ENCODE data around the gene CCDC157.
"Not testable (repeated sequence)": the region's sequence is repeated elsewhere in the genome, so short reads cannot be mapped to it uniquely, and the experiment has no call there.

CCDC157 gene

DNA sequence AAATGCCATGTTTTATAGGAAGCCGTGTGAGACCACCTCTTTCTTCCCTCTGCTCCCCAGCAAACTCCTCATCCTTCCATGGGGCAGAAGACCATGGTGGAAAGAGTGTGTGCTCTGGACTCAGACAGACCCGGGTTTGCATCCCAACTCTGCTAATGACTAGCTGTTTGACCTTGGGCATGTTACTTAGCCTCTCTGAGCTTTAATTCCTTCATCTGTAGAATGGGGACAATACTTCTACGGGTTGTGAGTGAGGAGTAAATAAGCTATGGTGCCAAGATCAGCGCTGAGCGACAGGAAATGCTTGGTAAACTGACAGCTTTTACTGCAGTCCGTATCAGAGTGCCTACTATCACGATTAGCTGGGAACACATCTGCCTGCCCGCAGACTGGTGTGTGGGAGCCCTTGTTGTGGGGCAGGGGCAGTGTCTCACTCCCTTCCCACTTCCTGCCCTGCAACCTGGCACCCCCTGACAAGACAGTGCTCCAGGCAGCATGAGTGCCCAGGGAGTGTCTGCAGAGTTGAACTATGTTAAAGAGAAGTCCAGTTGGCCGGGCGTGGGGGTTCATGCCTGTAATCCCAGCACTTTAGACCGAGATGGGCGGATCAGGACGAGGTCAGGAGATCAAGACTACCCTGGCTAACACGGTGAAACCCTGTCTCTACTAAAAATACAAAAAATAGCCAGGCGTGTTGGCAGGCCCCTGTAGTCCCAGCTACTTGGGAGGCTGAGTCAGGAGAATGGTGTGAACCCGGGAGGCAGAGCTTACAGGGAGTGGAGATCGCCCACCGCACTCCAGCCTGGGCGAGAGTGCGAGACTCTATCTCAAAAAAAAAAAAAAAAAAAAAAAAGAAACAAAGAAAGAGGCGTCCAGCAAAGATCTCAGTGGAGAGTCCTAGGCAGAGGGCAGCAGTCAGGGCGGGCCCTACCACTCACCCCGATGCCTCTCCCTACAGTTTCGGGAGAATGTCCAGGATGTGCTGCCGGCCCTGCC, 42.2 kb downstream of the CCDC157 start:
- Histone ChIP-seq H3K4me1 (ENCODE audit: control insufficient read depth, insufficient read depth, low read length, poor library complexity, severe bottlenecking) (peaks cover 15% of the 10 kb centered on the region), H3K27ac (ENCODE audit: insufficient read depth, low read length, poor library complexity, severe bottlenecking) (no peak overlapping the region), H3K4me3 (ENCODE audit: insufficient read depth, low read depth, low read length, poor library complexity, severe bottlenecking) (no peak overlapping the region)

DNA sequence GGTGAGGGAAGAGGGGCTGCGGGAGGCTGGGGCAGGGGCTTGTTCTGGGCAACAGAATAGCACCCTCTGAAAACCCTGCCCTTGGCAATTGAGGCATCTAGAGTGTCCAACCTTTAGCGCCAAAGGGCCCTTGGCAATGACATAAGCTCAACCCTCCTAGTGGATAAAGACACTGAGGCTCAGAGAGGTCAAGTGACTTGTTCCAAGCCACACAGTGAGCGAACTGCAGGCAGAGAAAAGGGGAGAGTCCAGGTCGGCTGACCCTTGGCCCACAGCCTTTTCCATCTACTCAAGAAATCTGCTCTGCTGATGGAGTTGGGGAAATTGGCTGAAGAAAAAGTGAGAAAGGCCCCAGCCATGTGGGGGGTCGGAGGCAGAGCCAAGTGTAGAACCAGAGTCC, 42.9 kb downstream of the CCDC157 start:
- H3K9me3 ChIP-seq (ENCODE audit: control insufficient read depth, low read length), result no peaks in the 10 kb centered on the region
- no peak for DNase-seq
- H3K4me1 ChIP-seq (ENCODE audit: control insufficient read depth, insufficient read depth, low read length, poor library complexity, severe bottlenecking), result peaks cover 15% of the 10 kb centered on the region
- H3K36me3 ChIP-seq (ENCODE audit: control insufficient read depth, insufficient read depth, low read length), result no peaks in the 10 kb centered on the region
- H3K4me3 ChIP-seq (ENCODE audit: insufficient read depth, low read depth, low read length, poor library complexity, severe bottlenecking), result no peak overlapping the region
- H3K27ac ChIP-seq (ENCODE audit: insufficient read depth, low read length, poor library complexity, severe bottlenecking), result no peak overlapping the region
- H3K27me3 ChIP-seq (replicated peaks; ENCODE audit: control insufficient read depth, insufficient read depth, low read length, poor library complexity, severe bottlenecking), result no peaks in the 10 kb centered on the region

More for the DNA sequence above, 42.2 kb downstream of the CCDC157 start:
- no peaks in the 10 kb centered on the region for H3K27me3 ChIP-seq (replicated peaks; ENCODE audit: control insufficient read depth, insufficient read depth, low read length, poor library complexity, severe bottlenecking)
- no peaks in the 10 kb centered on the region for H3K36me3 ChIP-seq (ENCODE audit: control insufficient read depth, insufficient read depth, low read length)
- H3K9me3 ChIP-seq (ENCODE audit: control insufficient read depth, low read length), result no peaks in the 10 kb centered on the region
- DNase-seq, result no peak

DNA sequence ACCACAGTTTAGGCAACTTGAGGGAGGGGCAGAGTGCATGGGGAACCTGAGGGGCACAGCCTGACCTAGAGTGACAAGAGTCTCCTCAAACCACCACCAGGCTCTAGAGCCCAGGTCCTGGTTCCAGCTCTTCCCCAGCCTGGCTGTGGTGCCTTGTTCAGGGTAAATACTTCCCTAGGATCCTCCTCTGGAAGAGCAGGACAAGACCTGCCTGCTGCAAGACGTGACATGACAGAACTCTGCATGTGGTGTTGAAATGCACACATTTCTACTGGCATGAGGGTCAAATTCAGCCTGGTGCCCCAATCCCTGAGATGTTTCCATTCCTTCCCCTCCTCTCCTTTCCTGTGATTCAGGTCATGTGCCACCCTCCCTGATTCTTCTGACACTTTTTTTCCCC, 43.4 kb downstream of the CCDC157 start:
- H3K4me1 ChIP-seq (ENCODE audit: control insufficient read depth, insufficient read depth, low read length, poor library complexity, severe bottlenecking), result peaks cover 15% of the 10 kb centered on the region
- no peak overlapping the region for H3K27ac ChIP-seq (ENCODE audit: insufficient read depth, low read length, poor library complexity, severe bottlenecking)
- no peak for DNase-seq
- no peaks in the 10 kb centered on the region for H3K27me3 ChIP-seq (replicated peaks; ENCODE audit: control insufficient read depth, insufficient read depth, low read length, poor library complexity, severe bottlenecking)
- H3K36me3 ChIP-seq (ENCODE audit: control insufficient read depth, insufficient read depth, low read length), result no peaks in the 10 kb centered on the region
- no peaks in the 10 kb centered on the region for H3K9me3 ChIP-seq (ENCODE audit: control insufficient read depth, low read length)
- H3K4me3 ChIP-seq (ENCODE audit: insufficient read depth, low read depth, low read length, poor library complexity, severe bottlenecking), result no peak overlapping the region

DNA sequence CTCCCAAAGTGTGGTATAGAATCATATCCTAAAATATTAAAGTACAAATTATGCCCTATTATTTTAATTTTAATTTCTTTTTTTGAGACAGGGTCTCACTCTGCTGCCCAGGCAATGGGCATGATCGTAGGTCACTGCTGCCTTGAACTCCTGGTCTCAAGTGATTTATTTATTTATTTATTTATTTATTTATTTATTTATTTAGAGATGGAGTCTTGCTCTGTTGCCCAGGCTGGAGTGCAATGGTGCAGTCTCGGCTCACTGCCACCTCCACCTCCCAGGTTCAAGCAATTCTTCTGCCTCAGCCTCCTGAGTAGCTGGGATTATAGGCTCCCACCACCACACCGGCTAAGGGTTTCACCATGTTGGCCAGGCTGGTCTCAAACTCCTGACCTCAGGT, 44.2 kb downstream of the CCDC157 start:
- not testable (repeated sequence) for H3K36me3 ChIP-seq (ENCODE audit: control insufficient read depth, insufficient read depth, low read length); H3K4me3 ChIP-seq (ENCODE audit: insufficient read depth, low read depth, low read length, poor library complexity, severe bottlenecking); H3K27me3 ChIP-seq (replicated peaks; ENCODE audit: control insufficient read depth, insufficient read depth, low read length, poor library complexity, severe bottlenecking); DNase-seq; H3K27ac ChIP-seq (ENCODE audit: insufficient read depth, low read length, poor library complexity, severe bottlenecking); H3K9me3 ChIP-seq (ENCODE audit: control insufficient read depth, low read length)
- H3K4me1 ChIP-seq (ENCODE audit: control insufficient read depth, insufficient read depth, low read length, poor library complexity, severe bottlenecking), result peaks cover 15% of the 10 kb centered on the region

DNA sequence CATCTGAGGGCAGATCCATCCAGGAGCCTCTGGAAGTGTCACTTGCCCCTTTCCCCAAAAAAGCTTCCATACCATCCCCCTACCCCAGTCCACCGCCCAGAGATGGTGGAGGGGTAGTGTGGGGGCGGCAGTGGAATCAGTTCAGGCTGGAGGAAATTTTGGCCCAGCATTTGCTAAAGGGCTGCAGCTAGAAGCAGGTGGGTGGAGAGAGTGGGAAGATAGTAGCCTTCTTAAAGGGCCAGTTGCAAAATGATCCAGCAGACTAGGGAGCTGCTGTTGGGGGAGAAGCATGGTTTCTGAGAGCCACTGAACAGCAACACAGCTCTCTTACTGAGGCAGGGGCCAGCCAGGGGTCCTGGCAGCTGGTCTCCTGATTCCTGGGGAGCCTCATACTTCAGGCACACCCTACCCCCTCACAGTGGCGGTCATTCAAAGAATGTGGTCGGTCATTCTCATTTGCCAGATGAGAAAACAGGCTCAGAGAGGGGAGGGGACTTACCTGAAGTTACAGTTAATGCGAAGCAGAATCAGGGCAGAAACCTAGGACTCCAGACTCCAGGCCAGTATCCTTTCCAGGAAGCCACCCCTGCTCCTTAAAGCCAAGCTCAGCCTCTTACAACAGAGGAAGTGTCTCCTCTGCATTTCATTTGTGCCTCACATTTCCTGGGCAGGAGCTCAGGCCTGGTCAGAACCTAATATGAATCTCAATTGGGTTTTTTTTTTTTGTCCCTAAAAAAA, 45.4 kb downstream of the CCDC157 start:
- peaks cover 7% of the 10 kb centered on the region for H3K4me1 ChIP-seq (ENCODE audit: control insufficient read depth, insufficient read depth, low read length, poor library complexity, severe bottlenecking)
- no peaks in the 10 kb centered on the region for H3K9me3 ChIP-seq (ENCODE audit: control insufficient read depth, low read length)
- no peaks in the 10 kb centered on the region for H3K27me3 ChIP-seq (replicated peaks; ENCODE audit: control insufficient read depth, insufficient read depth, low read length, poor library complexity, severe bottlenecking)
- no peaks in the 10 kb centered on the region for H3K36me3 ChIP-seq (ENCODE audit: control insufficient read depth, insufficient read depth, low read length)
- no peak for DNase-seq
- H3K4me3 ChIP-seq (ENCODE audit: insufficient read depth, low read depth, low read length, poor library complexity, severe bottlenecking), result no peak overlapping the region
- H3K27ac ChIP-seq (ENCODE audit: insufficient read depth, low read length, poor library complexity, severe bottlenecking), result no peak overlapping the region

DNA sequence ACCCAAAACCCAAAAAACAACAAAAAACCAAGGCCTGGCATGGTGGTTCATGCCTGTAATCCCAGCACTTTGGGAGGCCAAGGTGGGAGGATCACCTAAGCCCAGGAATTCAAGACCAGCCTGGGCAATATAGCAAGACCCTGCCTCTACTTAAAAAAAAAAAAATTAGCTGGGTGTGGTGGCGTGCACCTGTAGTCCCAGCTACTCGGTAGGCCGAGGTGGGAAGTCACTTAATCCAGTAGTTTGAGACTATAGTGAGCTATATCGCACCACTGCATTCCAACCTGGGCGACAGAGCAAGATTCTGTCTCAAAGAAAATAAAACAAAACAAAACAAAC, 45.9 kb downstream of the CCDC157 start:
- not testable (repeated sequence) for H3K4me1 ChIP-seq (ENCODE audit: control insufficient read depth, insufficient read depth, low read length, poor library complexity, severe bottlenecking); DNase-seq; H3K36me3 ChIP-seq (ENCODE audit: control insufficient read depth, insufficient read depth, low read length); H3K27ac ChIP-seq (ENCODE audit: insufficient read depth, low read length, poor library complexity, severe bottlenecking); H3K4me3 ChIP-seq (ENCODE audit: insufficient read depth, low read depth, low read length, poor library complexity, severe bottlenecking); H3K27me3 ChIP-seq (replicated peaks; ENCODE audit: control insufficient read depth, insufficient read depth, low read length, poor library complexity, severe bottlenecking); H3K9me3 ChIP-seq (ENCODE audit: control insufficient read depth, low read length)

DNA sequence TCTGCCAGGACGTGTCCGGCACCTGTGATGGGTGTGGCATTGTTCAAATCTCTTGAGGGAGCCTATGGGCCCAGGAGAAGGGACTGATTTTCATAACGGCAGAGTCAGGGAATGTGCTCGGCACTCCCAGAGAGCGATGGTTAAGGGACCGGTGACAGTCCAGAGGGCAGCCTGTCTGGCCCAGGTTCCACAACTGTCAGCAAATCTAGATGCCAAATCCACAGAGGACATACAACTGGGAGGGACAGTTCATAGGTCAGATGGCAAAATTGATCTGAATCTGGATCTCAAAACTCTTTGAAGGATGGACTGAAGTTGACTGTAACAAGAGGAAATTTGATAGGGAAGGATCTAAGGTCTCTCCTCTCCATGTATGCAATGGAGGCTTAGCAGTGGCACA, 47.5 kb downstream of the CCDC157 start:
- Histone ChIP-seq H3K27ac (ENCODE audit: insufficient read depth, low read length, poor library complexity, severe bottlenecking) (no peak overlapping the region), H3K36me3 (ENCODE audit: control insufficient read depth, insufficient read depth, low read length) (no peaks in the 10 kb centered on the region), H3K9me3 (ENCODE audit: control insufficient read depth, low read length) (no peaks in the 10 kb centered on the region), H3K4me1 (ENCODE audit: control insufficient read depth, insufficient read depth, low read length, poor library complexity, severe bottlenecking) (no peaks in the 10 kb centered on the region), H3K27me3 (replicated peaks; ENCODE audit: control insufficient read depth, insufficient read depth, low read length, poor library complexity, severe bottlenecking) (no peaks in the 10 kb centered on the region), H3K4me3 (ENCODE audit: insufficient read depth, low read depth, low read length, poor library complexity, severe bottlenecking) (no peak overlapping the region)
- no peak for DNase-seq

DNA sequence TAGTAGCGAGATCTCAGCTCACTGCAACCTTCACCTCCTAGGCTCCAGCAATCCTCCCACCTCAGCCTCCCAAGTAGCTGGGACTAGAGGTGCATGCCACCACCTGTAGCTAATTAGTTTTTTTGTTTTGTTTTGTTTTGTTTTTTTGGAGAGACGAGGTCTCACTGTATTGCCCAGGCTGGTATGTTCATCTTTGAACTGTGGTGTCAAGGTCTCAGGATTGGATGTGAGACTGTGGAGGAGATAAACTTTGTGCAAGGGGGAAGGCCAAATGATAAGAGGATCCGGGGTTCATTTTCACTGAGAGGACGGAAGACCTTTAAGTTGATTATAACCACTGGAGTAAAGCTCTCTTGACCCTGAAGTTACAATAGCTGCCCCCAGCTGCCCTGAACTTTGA, 48.9 kb downstream of the CCDC157 start:
- Histone ChIP-seq H3K4me3 (ENCODE audit: insufficient read depth, low read depth, low read length, poor library complexity, severe bottlenecking) (no peak overlapping the region), H3K27me3 (replicated peaks; ENCODE audit: control insufficient read depth, insufficient read depth, low read length, poor library complexity, severe bottlenecking) (no peaks in the 10 kb centered on the region), H3K27ac (ENCODE audit: insufficient read depth, low read length, poor library complexity, severe bottlenecking) (no peak overlapping the region), H3K4me1 (ENCODE audit: control insufficient read depth, insufficient read depth, low read length, poor library complexity, severe bottlenecking) (no peaks in the 10 kb centered on the region), H3K9me3 (ENCODE audit: control insufficient read depth, low read length) (no peaks in the 10 kb centered on the region), H3K36me3 (ENCODE audit: control insufficient read depth, insufficient read depth, low read length) (no peaks in the 10 kb centered on the region)
- DNase-seq, result no peak

DNA sequence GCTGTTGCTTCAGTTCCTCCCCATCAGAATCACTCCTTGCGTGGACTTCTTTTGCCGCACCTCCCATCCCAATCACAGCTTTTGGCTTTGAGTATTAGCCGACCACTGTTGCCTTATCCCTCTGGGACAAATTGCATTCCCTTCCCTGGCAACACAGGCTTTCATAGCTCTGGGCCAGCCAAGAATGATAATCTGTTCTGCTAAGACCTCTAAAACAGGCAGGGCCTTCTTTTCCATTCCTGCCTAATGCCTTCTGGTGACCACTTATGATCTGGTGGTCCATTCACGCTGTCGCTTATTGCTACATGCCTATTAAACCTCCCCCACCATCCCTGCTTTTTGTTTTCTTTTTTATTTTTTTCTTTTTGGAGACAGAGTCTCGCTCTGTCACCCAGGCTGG, 49.6 kb downstream of the CCDC157 start:
- DNase-seq, result no peak
- Histone ChIP-seq H3K27ac (ENCODE audit: insufficient read depth, low read length, poor library complexity, severe bottlenecking) (no peak overlapping the region), H3K4me3 (ENCODE audit: insufficient read depth, low read depth, low read length, poor library complexity, severe bottlenecking) (no peak overlapping the region), H3K36me3 (ENCODE audit: control insufficient read depth, insufficient read depth, low read length) (no peaks in the 10 kb centered on the region), H3K9me3 (ENCODE audit: control insufficient read depth, low read length) (no peaks in the 10 kb centered on the region), H3K27me3 (replicated peaks; ENCODE audit: control insufficient read depth, insufficient read depth, low read length, poor library complexity, severe bottlenecking) (no peaks in the 10 kb centered on the region), H3K4me1 (ENCODE audit: control insufficient read depth, insufficient read depth, low read length, poor library complexity, severe bottlenecking) (no peaks in the 10 kb centered on the region)
